Epithelial cell of proximal tubule (primary cell): ENCODE data around the gene ZNF438. TPM values are rescaled to one million over a fixed set of nuclear protein-coding genes. Genes with fewer than 3 reads are reported as not detected.

Source experiments
- DNase-seq: peaks from one replicate; pipeline ENCODE4 v3.0.0-alpha.2; 2011; ENCODE audit warnings: low read depth
- H3K4me3 ChIP-seq: 2 replicates; pipeline ENCODE4 v1.5.1; 2011; ENCODE audit warnings: low read depth, mild to moderate bottlenecking, low read length
- CTCF ChIP-seq: conservative IDR thresholded peaks from 2 replicates; pipeline ENCODE4 v1.5.1; 2012; ENCODE audit warnings: low read depth, mild to moderate bottlenecking, low read length
- total RNA-seq: library from RNA; depleted of rRNA; stranded (reverse); fragments of >200 nt; gene quantifications from 2 replicates; pipeline ENCODE4 v1.2.3, GENCODE V29; 2015

Gene ZNF438
- total RNA-seq, 1 donor from 2014 or later, result 4.2 TPM

GRCh38 chr10:30977385-30977784, 54.3 kb downstream of the ZNF438 start:
- H3K4me3 ChIP-seq, result no peak overlapping the region
- no peak for TF ChIP-seq CTCF
- no peak for DNase-seq

- no peak overlapping the region for H3K4me3 ChIP-seq
- no peak for TF ChIP-seq CTCF
- DNase-seq, result no peak
Measured at GRCh38 chr10:30974773-30975415, 56.8 kb downstream of the ZNF438 start.

- no peak overlapping the region for H3K4me3 ChIP-seq
- DNase-seq, result no peak
- no peak for TF ChIP-seq CTCF
Measured at GRCh38 chr10:30974355-30974754, 57.3 kb downstream of the ZNF438 start.

- no peak for TF ChIP-seq CTCF
- DNase-seq, result no peak
Measured at GRCh38 chr10:30973737-30974136, 57.9 kb downstream of the ZNF438 start.

GRCh38 chr10:30970760-30971460, 60.8 kb downstream of the ZNF438 start:
- DNase-seq, result no peak

More at GRCh38 chr10:30973737-30974136, 57.9 kb downstream of the ZNF438 start:
- no peak overlapping the region for H3K4me3 ChIP-seq

GRCh38 chr10:30968711-30969110, 63.0 kb downstream of the ZNF438 start:
- no peak for DNase-seq
- no peak for TF ChIP-seq CTCF
- no peak overlapping the region for H3K4me3 ChIP-seq

More at GRCh38 chr10:30970760-30971460, 60.8 kb downstream of the ZNF438 start:
- no peak overlapping the region for H3K4me3 ChIP-seq
- no peak for TF ChIP-seq CTCF
